CD4-positive, alpha-beta T cell treated with Interleukin-17A for 4 hours (primary cell): ENCODE results near the gene GCHFR.

ENCODE experiments used
- DNase-seq: peaks from one replicate; pipeline ENCODE4 v3.0.0-alpha.2; 2020; ENCODE audit warnings: mixed read lengths

GCHFR gene

GRCh38 chr15:40763801-40764628 is at the start of gene GCHFR:
GCHFR (plus strand) TSS chr15:40764068; CDS start chr15:40764181, 113 bp downstream.
- peak; percentile 78 for DNase-seq

GRCh38 chr15:40714144-40714543 is 49.7 kb upstream of the GCHFR start:
- no peak for DNase-seq

- no peak for DNase-seq
Measured at GRCh38 chr15:40716165-40716564, 47.7 kb upstream of the GCHFR start.

GRCh38 chr15:40721701-40722100 is 42.2 kb upstream of the GCHFR start:
- no peak for DNase-seq

GRCh38 chr15:40722354-40722753 is 41.5 kb upstream of the GCHFR start:
- DNase-seq = no peak

- no peak for DNase-seq
Measured at GRCh38 chr15:40722934-40723333, 40.9 kb upstream of the GCHFR start.

- DNase-seq = no peak
Measured at GRCh38 chr15:40723919-40724318, 39.9 kb upstream of the GCHFR start.

GRCh38 chr15:40731034-40731433 is 32.8 kb upstream of the GCHFR start:
- no peak for DNase-seq

- DNase-seq = no peak
Measured at GRCh38 chr15:40736575-40736974, 27.3 kb upstream of the GCHFR start.

GRCh38 chr15:40737048-40737447 is 26.8 kb upstream of the GCHFR start:
- no peak for DNase-seq

GRCh38 chr15:40739047-40739446 is 24.8 kb upstream of the GCHFR start:
- no peak for DNase-seq

- DNase-seq = no peak
Measured at GRCh38 chr15:40739854-40740253, 24.0 kb upstream of the GCHFR start.

- DNase-seq = no peak
Measured at GRCh38 chr15:40743485-40743901, 20.4 kb upstream of the GCHFR start.

GRCh38 chr15:40743921-40744814 is 19.7 kb upstream of the GCHFR start:
- DNase-seq = peak; percentile 66

- DNase-seq = no peak
Measured at GRCh38 chr15:40744815-40745152, 19.1 kb upstream of the GCHFR start.

- DNase-seq = no peak
Measured at GRCh38 chr15:40746916-40747418, 16.9 kb upstream of the GCHFR start.

- DNase-seq = no peak
Measured at GRCh38 chr15:40747685-40748631, 15.9 kb upstream of the GCHFR start.

- DNase-seq = no peak
Measured at GRCh38 chr15:40749151-40749630, 14.7 kb upstream of the GCHFR start.

- no peak for DNase-seq
Measured at GRCh38 chr15:40750885-40751284, 13.0 kb upstream of the GCHFR start.

GRCh38 chr15:40751745-40752144 is 12.1 kb upstream of the GCHFR start:
- DNase-seq = no peak

- DNase-seq = peak; percentile 26
Measured at GRCh38 chr15:40754574-40754882, 9.3 kb upstream of the GCHFR start.
